ENCODE data around the gene MSH3.
"Not testable (repeated sequence)": the region's sequence is repeated elsewhere in the genome, so short reads cannot be mapped to it uniquely, and the experiment has no call there.

MSH3 gene

GRCh38 chr5:80759866-80760577 is 105.6 kb downstream of the MSH3 start:
- DNase-seq: no peak

- DNase-seq: no peak
Measured at GRCh38 chr5:80760680-80761079, 106.2 kb downstream of the MSH3 start.

GRCh38 chr5:80761176-80761575 is 106.7 kb downstream of the MSH3 start:
- DNase-seq: no peak

- DNase-seq: no peak
Measured at GRCh38 chr5:80761966-80762365, 107.5 kb downstream of the MSH3 start.

- DNase-seq: no peak
Measured at GRCh38 chr5:80762573-80762972, 108.1 kb downstream of the MSH3 start.

- no peak for DNase-seq
Measured at GRCh38 chr5:80763211-80763610, 108.8 kb downstream of the MSH3 start.

- DNase-seq: no peak
Measured at GRCh38 chr5:80763873-80764647, 109.6 kb downstream of the MSH3 start.

GRCh38 chr5:80764786-80765185 is 110.3 kb downstream of the MSH3 start:
- no peak for DNase-seq

- DNase-seq: no peak
Measured at GRCh38 chr5:80777347-80778287, 123.2 kb downstream of the MSH3 start.

GRCh38 chr5:80780024-80780423 is 125.6 kb downstream of the MSH3 start:
- DNase-seq: no peak

GRCh38 chr5:80780761-80781285 is 126.4 kb downstream of the MSH3 start:
- DNase-seq: no peak

- no peak for DNase-seq
Measured at GRCh38 chr5:80781356-80781755, 126.9 kb downstream of the MSH3 start.

GRCh38 chr5:80782626-80783025 is 128.2 kb downstream of the MSH3 start:
- DNase-seq: no peak

- DNase-seq: not testable (repeated sequence)
Measured at GRCh38 chr5:80783751-80784150, 129.3 kb downstream of the MSH3 start.

- DNase-seq: no peak
Measured at GRCh38 chr5:80784451-80784850, 130.0 kb downstream of the MSH3 start.

GRCh38 chr5:80789319-80790016 is 135.0 kb downstream of the MSH3 start:
- not testable (repeated sequence) for DNase-seq

- no peak for DNase-seq
Measured at GRCh38 chr5:80790698-80791097, 136.2 kb downstream of the MSH3 start.

GRCh38 chr5:80793354-80793753 is 138.9 kb downstream of the MSH3 start:
- DNase-seq: no peak

- DNase-seq: no peak
Measured at GRCh38 chr5:80796846-80797245, 142.4 kb downstream of the MSH3 start.

GRCh38 chr5:80797428-80798024 is 143.1 kb downstream of the MSH3 start:
- DNase-seq: no peak

- no peak for DNase-seq
Measured at GRCh38 chr5:80798166-80798565, 143.7 kb downstream of the MSH3 start.

GRCh38 chr5:80798633-80799032 is 144.2 kb downstream of the MSH3 start:
- DNase-seq: no peak

Data from GOT3 (cell line).